ENCODE data around the gene SOAT2.
A peak's percentile ranks its signal among the peaks of the same experiment; 100 is the strongest.
"Not testable (repeated sequence)": the region's sequence is repeated elsewhere in the genome, so short reads cannot be mapped to it uniquely, and the experiment has no call there.

SOAT2 gene

GRCh38 chr12:53105256-53105655 is 2.0 kb downstream of the SOAT2 start:
- H3K9me3 ChIP-seq: no peaks in the 10 kb centered on the region
- H3K27ac ChIP-seq: peak overlapping the region; percentile 20 to 61
- TF ChIP-seq CTCF (IDR thresholded peaks at IDR 0.05): no peak
- peaks cover 20 to 23% (median 22%) of the 10 kb centered on the region in 3 donors for H3K36me3 ChIP-seq
- DNase-seq: no peak
- no peak overlapping the region for H3K4me3 ChIP-seq
- H3K27me3 ChIP-seq: no peaks in the 10 kb centered on the region
- peaks cover 4 to 45% (median 20%) of the 10 kb centered on the region in 4 donors for H3K4me1 ChIP-seq
- intact Hi-C loops (cut with DNase I; ENCODE audit: low total_unique reads): no loop called here

GRCh38 chr12:53105712-53106439 is 2.6 kb downstream of the SOAT2 start:
- intact Hi-C loops (cut with DNase I; ENCODE audit: low total_unique reads): no loop called here
- Histone ChIP-seq H3K27ac (peak overlapping the region; percentile 57 to 61), H3K9me3 (no peaks in the 10 kb centered on the region), H3K36me3 (peaks cover 14 to 16% (median 16%) of the 10 kb centered on the region in 3 donors), H3K4me1 (peaks cover 4 to 39% (median 17%) of the 10 kb centered on the region in 4 donors), H3K27me3 (no peaks in the 10 kb centered on the region), H3K4me3 (no peak overlapping the region)
- no peak for TF ChIP-seq CTCF (IDR thresholded peaks at IDR 0.05)
- no peak for DNase-seq

GRCh38 chr12:53107122-53107521 is 3.8 kb downstream of the SOAT2 start:
- Histone ChIP-seq H3K27me3 (no peaks in the 10 kb centered on the region), H3K27ac (peak overlapping the region; percentile 57 to 61), H3K9me3 (no peaks in the 10 kb centered on the region), H3K4me1 (peaks cover 4 to 38% (median 17%) of the 10 kb centered on the region in 4 donors), H3K36me3 (peaks cover 3 to 4% (median 3%) of the 10 kb centered on the region in 3 donors), H3K4me3 (no peak overlapping the region)
- intact Hi-C loops (cut with DNase I; ENCODE audit: low total_unique reads): no loop called here
- TF ChIP-seq CTCF (IDR thresholded peaks at IDR 0.05): no peak
- DNase-seq: no peak

- H3K27me3 ChIP-seq; H3K27ac ChIP-seq; intact Hi-C loops (cut with DNase I; ENCODE audit: low total_unique reads); H3K9me3 ChIP-seq; H3K4me3 ChIP-seq; H3K36me3 ChIP-seq; DNase-seq: not testable (repeated sequence)
- peaks cover 0 to 45% (median 13%) of the 10 kb centered on the region in 4 donors for H3K4me1 ChIP-seq
Observed at GRCh38 chr12:53112431-53112830, 9.1 kb downstream of the SOAT2 start.

GRCh38 chr12:53113136-53113705 is 9.9 kb downstream of the SOAT2 start:
- no peaks in the 10 kb centered on the region for H3K27me3 ChIP-seq
- TF ChIP-seq CTCF (IDR thresholded peaks at IDR 0.05): no peak
- peaks cover 0 to 44% (median 12%) of the 10 kb centered on the region in 4 donors for H3K4me1 ChIP-seq
- no peak overlapping the region for H3K4me3 ChIP-seq
- DNase-seq: no peak
- no peaks in the 10 kb centered on the region for H3K36me3 ChIP-seq
- intact Hi-C loops (cut with DNase I; ENCODE audit: low total_unique reads): no loop called here
- peak overlapping the region; percentile 2 to 80 for H3K27ac ChIP-seq
- H3K9me3 ChIP-seq: no peaks in the 10 kb centered on the region

GRCh38 chr12:53113951-53114350 is 10.7 kb downstream of the SOAT2 start:
- Histone ChIP-seq H3K36me3 (no peaks in the 10 kb centered on the region), H3K4me3 (no peak overlapping the region), H3K4me1 (peaks cover 0 to 37% (median 12%) of the 10 kb centered on the region in 4 donors), H3K27ac (peak overlapping the region; percentile 78 to 80), H3K27me3 (no peaks in the 10 kb centered on the region), H3K9me3 (no peaks in the 10 kb centered on the region)
- intact Hi-C loops (cut with DNase I; ENCODE audit: low total_unique reads): no loop called here
- no peak for DNase-seq
- no peak for TF ChIP-seq CTCF (IDR thresholded peaks at IDR 0.05)
